Inferior parietal cortex (tissue), 1 donor: ENCODE data around the gene SPECC1L.

Experiments
- DNase-seq: peaks from one replicate; pipeline ENCODE4 v3.0.0-alpha.2; 2016; ENCODE audit errors: extremely low spot score

Gene SPECC1L

GRCh38 chr22:24427500-24428164 is 157.0 kb downstream of the SPECC1L start, which contains the start of gene ADORA2A:
Gene ADORA2A (plus strand): TSS chr22:24427599. CDS start chr22:24433405, 5,806 bp downstream.
- DNase-seq = no peak

- DNase-seq = no peak
These were observed 158.2 kb downstream of the SPECC1L start for GRCh38 chr22:24428751-24429410.

DNA sequence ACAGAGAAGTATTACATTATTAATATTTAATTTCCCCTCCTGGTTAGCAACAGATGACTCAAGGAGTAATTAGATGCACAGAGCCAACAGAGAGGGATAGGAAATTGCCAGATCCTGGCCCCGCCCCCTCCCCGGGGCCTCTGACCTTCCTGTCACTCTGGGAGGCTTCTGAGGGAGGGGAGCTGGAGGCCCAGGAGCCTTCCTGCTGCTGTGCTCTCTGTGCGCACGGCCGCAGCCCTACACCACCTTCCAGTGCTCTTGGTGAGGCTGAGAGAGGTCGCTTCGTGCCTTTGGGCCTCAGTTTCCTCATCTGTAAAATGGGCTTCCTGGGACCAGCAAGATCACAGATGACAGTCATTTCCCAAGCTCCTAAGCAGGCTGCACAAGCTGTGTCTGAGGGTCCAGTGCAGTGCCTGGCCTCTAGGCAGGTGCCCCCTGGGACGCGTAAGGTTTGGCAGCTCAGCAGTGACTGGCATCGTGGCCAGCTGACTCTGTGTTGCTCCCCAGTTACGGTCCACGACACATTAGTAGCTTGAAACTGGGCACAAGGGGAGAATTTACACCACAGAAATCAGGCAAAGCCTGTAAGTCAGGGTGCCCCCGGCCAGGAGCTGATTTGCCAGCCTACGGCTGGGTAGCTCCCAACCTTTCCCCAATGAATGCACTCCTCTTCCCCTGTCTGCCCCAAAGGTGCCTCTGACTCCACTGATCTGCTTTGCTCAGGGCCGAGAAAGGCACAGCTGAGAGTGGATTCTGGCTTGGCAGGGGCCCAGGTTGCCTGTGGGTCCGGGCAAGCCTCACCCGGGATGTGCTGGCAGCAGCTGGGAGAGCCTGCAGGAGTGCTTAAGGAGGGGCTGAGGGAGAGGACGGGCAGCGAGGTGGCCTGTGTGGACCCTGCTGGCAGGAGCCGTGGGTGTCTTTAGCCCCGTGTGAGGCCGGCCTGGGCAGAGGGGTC is 159.1 kb downstream of the SPECC1L start:
- no peak for DNase-seq

- no peak for DNase-seq
These were observed 160.0 kb downstream of the SPECC1L start for GRCh38 chr22:24430431-24431308.

GRCh38 chr22:24431309-24432034 is 160.8 kb downstream of the SPECC1L start:
- no peak for DNase-seq

DNA sequence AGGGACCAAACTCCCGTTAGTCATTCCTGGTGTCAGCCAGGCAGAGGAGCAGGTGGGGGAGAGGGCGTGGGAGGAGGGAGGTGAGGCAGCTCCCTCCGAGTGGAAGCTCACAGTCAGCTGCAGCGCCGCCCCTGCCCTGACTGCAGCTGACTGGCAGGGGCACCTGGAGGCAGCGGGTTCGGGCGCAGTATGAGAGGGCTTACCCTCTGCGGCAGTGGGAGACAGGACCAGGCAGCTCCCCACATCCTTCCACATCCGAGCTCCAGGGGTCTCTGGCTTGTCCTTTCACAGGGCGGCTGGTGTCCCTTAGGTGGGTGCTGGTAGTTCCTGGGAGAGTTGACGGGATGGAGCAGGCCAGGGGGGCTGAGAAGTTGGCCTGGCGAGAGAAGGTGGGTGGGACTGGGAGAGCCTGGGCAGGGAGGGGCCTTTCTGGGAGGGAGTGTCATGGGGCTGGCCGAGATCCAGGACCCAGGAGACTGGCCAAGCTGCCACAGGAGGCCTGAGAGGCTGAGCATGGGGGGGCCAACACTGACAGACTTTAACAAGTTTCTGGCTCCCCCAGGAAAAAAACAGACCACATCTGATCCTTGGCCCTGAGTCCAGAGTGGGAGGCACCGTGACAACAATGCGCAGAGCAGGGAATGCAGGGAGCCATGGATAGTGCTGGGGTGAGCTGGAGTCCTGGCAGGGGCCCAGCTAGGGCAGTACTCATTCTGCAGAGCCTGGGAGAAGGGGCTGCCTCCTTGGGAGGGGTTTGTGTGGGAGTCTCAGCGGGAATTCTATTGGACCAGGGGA is 161.6 kb downstream of the SPECC1L start:
- no peak for DNase-seq

DNA sequence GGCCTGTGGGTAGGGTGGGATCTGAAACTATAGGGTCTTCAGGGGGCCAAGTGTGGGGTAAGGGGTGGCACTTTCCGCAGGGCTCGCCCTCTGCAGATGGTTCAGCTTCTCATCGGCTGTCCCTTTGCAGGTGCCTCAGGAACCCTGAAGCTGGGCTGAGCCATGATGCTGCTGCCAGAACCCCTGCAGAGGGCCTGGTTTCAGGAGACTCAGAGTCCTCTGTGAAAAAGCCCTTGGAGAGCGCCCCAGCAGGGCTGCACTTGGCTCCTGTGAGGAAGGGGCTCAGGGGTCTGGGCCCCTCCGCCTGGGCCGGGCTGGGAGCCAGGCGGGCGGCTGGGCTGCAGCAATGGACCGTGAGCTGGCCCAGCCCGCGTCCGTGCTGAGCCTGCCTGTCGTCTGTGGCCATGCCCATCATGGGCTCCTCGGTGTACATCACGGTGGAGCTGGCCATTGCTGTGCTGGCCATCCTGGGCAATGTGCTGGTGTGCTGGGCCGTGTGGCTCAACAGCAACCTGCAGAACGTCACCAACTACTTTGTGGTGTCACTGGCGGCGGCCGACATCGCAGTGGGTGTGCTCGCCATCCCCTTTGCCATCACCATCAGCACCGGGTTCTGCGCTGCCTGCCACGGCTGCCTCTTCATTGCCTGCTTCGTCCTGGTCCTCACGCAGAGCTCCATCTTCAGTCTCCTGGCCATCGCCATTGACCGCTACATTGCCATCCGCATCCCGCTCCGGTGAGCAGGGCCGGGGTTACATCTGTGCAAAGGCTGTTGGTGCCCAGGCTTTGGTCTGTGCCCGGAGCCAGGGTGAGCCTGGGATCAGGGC is 162.6 kb downstream of the SPECC1L start:
- no peak for DNase-seq

DNA sequence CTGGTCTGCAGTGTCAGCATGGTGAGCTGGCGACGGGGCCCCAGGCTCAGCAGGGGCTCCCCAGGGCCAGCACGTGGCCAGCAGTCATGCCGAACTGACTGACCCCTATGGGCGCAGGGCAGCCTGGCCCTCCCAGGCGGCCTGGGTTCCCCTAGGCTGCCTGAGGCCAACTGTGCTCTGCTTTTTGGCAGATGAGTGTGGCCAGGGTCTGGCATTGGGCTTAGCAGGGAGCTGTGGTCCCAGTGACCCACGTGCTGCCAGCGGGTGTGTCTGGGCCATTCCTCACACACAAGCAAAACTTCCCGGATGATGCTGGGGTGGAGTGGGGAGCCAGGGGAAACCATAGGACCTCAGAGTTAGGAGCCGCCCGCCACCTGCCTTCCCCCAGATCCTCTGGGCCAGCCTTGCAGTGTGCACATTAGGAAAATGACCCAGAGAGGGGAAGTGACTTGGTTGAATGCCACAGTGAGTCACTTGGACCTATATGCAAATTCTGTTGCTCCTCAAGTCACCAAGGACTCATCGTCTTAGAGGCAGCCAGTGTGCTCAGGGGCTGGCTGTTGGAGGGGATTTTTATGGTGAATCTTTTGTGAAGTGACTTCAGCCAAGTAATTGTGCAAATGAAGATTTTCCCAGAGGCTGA is 163.3 kb downstream of the SPECC1L start:
- no peak for DNase-seq

GRCh38 chr22:24434471-24435322 is 164.1 kb downstream of the SPECC1L start:
- DNase-seq = no peak

GRCh38 chr22:24435323-24435645 is 164.7 kb downstream of the SPECC1L start:
- DNase-seq = no peak

GRCh38 chr22:24435861-24436371 is 165.3 kb downstream of the SPECC1L start:
- DNase-seq = no peak

GRCh38 chr22:24436553-24436952 is 165.9 kb downstream of the SPECC1L start:
- no peak for DNase-seq

DNA sequence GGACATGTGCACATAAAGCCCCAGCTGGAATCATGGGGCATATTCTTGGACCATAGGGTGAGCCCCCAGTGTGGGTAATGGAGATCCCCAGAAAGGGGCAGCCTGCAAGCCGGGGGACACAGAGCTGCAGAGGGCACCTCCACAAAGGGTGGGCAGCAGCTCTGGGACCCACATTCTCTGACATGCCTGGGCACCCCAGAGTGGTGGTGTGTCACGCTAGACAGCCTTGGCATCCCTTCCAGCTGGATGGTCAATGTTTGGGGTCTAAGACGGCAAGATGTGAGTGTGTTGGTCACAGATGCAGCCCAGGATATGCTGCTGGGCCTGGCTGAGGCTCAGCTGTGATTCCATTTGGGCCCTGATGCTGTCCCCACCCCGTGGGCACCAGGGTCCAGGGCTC is 166.5 kb downstream of the SPECC1L start:
- DNase-seq = no peak

- no peak for DNase-seq
These were observed 167.2 kb downstream of the SPECC1L start for GRCh38 chr22:24437741-24438328.

- DNase-seq = no peak
These were observed 169.7 kb downstream of the SPECC1L start for GRCh38 chr22:24440270-24440717.

DNA sequence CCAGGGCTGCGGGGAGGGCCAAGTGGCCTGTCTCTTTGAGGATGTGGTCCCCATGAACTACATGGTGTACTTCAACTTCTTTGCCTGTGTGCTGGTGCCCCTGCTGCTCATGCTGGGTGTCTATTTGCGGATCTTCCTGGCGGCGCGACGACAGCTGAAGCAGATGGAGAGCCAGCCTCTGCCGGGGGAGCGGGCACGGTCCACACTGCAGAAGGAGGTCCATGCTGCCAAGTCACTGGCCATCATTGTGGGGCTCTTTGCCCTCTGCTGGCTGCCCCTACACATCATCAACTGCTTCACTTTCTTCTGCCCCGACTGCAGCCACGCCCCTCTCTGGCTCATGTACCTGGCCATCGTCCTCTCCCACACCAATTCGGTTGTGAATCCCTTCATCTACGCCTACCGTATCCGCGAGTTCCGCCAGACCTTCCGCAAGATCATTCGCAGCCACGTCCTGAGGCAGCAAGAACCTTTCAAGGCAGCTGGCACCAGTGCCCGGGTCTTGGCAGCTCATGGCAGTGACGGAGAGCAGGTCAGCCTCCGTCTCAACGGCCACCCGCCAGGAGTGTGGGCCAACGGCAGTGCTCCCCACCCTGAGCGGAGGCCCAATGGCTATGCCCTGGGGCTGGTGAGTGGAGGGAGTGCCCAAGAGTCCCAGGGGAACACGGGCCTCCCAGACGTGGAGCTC is 170.2 kb downstream of the SPECC1L start:
- DNase-seq = no peak
